Activated T-cell treated with anti-CD3 and anti-CD28 coated beads for 4 hours (primary cell): ENCODE measurements around the gene CLTCL1.

ENCODE experiments used
- DNase-seq: peaks from one replicate; pipeline ENCODE4 v3.0.0-alpha.2; 2020

CLTCL1 gene

GRCh38 chr22:19194766-19195536, 96.6 kb downstream of the CLTCL1 start:
- no peak for DNase-seq

GRCh38 chr22:19193879-19194278, 97.6 kb downstream of the CLTCL1 start:
- no peak for DNase-seq

GRCh38 chr22:19187716-19188563, 103.6 kb downstream of the CLTCL1 start:
- DNase-seq = no peak

- no peak for DNase-seq
These were observed 107.1 kb downstream of the CLTCL1 start for GRCh38 chr22:19184276-19184997.

GRCh38 chr22:19183216-19183615, 108.3 kb downstream of the CLTCL1 start:
- DNase-seq = no peak

GRCh38 chr22:19182472-19183157, 108.9 kb downstream of the CLTCL1 start:
- no peak for DNase-seq

- DNase-seq = no peak
These were observed 109.6 kb downstream of the CLTCL1 start for GRCh38 chr22:19181786-19182471.

- DNase-seq = no peak
These were observed 110.6 kb downstream of the CLTCL1 start for GRCh38 chr22:19180740-19181410.

- no peak for DNase-seq
These were observed 111.3 kb downstream of the CLTCL1 start for GRCh38 chr22:19180234-19180633.

- no peak for DNase-seq
These were observed 111.9 kb downstream of the CLTCL1 start for GRCh38 chr22:19179497-19180048.

GRCh38 chr22:19178657-19179496, 112.6 kb downstream of the CLTCL1 start, which contains the start of gene SLC25A1:
SLC25A1 (minus strand) TSS chr22:19178736; CDS start chr22:19178673, 63 bp downstream.
- DNase-seq = peak; percentile 68

GRCh38 chr22:19178065-19178656, 113.4 kb downstream of the CLTCL1 start:
- DNase-seq = no peak

- no peak for DNase-seq
These were observed 114.1 kb downstream of the CLTCL1 start for GRCh38 chr22:19177164-19178064.

- no peak for DNase-seq
These were observed 114.8 kb downstream of the CLTCL1 start for GRCh38 chr22:19176732-19177131.

GRCh38 chr22:19176175-19176643, 115.3 kb downstream of the CLTCL1 start:
- DNase-seq = no peak

- no peak for DNase-seq
These were observed 115.8 kb downstream of the CLTCL1 start for GRCh38 chr22:19175602-19176174.

GRCh38 chr22:19175026-19175601, 116.4 kb downstream of the CLTCL1 start:
- no peak for DNase-seq
